ENCODE data around the gene CLIC1.

The CLIC1 gene

GRCh38 chr6:31737991-31738979 lies 2.0 kb upstream of the CLIC1 start:
- peak; percentile 69 for DNase-seq (ENCODE audit: low read depth)

GRCh38 chr6:31737315-31737990 lies 1.1 kb upstream of the CLIC1 start:
- no peak for DNase-seq (ENCODE audit: low read depth)

DNA sequence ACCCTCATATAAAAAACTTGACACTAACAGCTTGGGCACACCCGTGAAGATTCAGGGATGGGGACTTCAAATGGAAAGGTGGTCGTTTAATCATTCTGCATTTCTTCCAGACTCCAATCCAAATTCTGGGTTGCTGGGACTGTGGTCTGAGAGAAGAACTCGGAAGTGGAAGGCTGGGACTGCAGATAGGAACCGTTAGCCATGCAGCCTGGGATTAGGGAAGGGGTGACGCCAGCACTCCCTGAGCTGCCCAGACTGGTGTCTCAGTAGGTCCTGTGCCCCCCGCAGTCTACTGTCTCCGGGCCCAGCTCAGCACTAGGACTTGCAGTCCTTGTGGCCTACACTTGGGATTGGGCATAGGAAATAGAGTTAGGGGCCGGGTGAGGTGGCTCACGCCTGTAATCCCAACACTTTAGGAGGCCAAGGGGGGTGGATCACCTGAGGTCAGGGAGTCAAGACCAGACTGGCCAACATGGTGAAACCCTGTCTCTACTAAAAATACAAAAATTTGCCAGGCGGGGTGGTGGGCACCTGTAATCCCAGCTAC lies 511 bp upstream of the CLIC1 start:
- DNase-seq (ENCODE audit: low read depth): no peak

DNA sequence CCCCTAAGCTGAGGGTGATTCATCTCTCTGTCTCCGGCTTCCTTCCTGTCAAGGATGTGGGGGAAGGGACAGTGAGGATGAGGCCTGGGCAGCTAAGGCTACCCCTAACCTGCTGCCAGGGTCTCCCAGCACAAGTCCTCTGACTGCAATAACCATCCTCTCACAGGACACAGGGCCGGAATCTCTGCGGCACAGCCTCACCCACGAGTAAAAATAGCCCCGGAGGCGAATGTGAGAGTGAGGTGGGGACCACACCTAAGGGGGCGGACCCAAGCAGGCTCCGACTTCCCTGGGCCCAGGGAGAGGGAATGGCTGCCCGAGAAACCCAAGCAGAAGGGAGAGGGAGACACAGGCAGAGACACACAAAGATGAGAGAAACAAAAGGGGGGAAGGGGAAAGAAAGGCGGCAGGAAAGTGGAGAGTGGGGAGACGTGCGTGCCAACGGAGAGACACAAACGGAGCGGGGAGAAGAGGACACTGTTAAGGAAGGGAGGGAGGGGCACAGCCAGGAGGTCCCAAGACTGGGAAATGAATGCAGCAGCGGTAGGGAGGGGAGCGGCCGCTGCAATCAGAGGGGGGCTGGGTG lies 1.4 kb downstream of the CLIC1 start:
- peak; percentile 67 for DNase-seq (ENCODE audit: low read depth)

GRCh38 chr6:31734247-31734820 lies 2.0 kb downstream of the CLIC1 start:
- no peak for DNase-seq (ENCODE audit: low read depth)

GRCh38 chr6:31733734-31734133 lies 2.6 kb downstream of the CLIC1 start:
- DNase-seq (ENCODE audit: low read depth): no peak

- DNase-seq (ENCODE audit: low read depth): no peak
Observed at GRCh38 chr6:31732029-31732428, 4.3 kb downstream of the CLIC1 start.

DNA sequence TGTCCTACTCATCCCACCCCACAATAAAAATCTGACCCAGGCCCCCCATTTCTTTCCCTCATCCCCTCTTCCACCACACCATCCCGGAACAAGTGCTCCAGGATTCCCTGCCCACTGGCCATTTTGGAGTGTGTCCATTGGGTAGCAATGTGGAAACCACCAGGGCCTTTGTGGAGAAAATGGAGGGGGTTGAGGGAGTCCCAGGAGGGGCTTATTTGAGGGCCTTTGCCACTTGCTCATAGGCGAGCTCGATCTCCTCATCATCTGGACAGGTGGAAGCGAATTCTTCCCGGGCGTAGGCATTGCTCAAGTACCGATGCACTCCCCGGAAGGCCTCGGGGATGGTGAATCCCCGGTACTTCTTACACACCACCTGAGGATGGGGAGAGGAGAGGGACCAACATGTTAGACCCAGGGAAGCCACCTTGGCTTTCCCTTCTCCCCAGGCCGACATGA lies 5.7 kb downstream of the CLIC1 start:
- no peak for DNase-seq (ENCODE audit: low read depth)

GRCh38 chr6:31729979-31730630 lies 6.2 kb downstream of the CLIC1 start:
- peak; percentile 52 for DNase-seq (ENCODE audit: low read depth)

DNA sequence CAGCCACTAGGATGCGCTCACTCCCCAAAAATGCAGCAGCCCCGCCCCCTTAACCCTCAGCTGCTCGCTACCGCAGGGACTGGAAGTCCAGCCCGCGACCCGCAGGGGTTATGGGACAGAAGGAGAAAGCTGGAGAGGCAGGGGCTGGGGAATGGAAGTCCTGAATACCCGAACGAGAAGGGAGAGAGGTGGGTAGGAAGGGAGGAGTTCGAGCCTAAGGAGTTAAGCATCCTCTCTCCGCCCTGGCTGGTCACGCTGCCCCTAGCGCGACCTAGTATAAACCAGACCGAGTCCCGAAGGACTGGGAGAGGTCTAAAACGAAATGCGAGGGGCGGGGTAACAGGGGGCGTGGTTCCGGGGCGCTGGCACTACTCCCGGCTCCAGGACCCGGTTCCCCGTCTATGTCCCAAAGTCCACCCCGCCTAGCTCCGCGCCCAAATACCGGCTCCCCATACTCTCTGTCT lies 6.8 kb downstream of the CLIC1 start:
- DNase-seq (ENCODE audit: low read depth): peak; percentile 56

GRCh38 chr6:31728767-31729514 lies 7.4 kb downstream of the CLIC1 start, which contains the start of gene DDAH2:
Gene DDAH2 (minus strand): TSS chr6:31729299. CDS start chr6:31729161, 138 bp downstream.
- no peak for DNase-seq (ENCODE audit: low read depth)

DNA sequence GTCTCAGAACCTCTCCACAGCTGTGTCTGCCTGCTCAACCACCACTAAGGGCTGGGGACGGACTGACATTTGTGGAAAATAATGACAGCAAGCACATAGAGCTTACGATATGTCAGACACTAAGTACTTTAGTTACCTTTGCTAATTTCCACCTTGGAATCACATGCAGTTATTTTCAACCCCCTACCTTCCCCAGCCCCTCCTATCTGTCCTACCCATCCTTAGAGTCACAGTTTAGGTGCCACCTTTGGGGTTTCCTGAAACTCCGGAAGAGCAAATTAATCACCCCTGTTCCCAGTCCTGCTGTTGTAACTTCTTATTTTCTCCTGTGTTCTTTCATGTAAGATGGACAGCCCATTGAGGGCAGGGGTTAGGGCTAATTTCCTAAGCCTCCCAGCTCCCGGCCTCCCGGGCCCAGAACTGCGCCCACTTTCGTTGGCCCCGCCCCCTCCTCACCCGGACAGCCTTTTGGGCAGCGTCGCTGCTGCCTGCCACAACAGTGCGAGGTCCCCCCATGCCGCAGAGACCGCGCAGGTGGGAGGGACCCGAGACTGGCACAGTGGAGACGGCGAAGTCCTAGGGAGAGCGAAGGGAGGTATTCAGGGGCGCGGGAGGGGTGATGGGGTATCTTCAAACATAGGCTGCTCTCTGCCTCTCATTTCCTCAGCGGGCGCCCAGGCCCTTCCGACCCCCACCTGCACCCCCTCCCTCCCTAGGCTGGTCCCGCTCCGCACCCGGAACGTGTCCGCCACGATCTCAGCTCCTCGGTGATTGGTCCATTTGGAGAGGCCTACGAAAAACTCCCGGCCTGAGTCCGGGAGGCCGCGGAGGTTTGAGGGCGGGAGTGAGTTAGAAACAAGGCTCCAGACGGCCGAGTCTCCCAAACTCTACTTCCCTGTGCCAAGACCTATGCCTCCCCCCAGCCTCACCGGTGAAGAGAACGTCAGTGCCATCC lies 8.3 kb downstream of the CLIC1 start:
- no peak for DNase-seq (ENCODE audit: low read depth)

DNA sequence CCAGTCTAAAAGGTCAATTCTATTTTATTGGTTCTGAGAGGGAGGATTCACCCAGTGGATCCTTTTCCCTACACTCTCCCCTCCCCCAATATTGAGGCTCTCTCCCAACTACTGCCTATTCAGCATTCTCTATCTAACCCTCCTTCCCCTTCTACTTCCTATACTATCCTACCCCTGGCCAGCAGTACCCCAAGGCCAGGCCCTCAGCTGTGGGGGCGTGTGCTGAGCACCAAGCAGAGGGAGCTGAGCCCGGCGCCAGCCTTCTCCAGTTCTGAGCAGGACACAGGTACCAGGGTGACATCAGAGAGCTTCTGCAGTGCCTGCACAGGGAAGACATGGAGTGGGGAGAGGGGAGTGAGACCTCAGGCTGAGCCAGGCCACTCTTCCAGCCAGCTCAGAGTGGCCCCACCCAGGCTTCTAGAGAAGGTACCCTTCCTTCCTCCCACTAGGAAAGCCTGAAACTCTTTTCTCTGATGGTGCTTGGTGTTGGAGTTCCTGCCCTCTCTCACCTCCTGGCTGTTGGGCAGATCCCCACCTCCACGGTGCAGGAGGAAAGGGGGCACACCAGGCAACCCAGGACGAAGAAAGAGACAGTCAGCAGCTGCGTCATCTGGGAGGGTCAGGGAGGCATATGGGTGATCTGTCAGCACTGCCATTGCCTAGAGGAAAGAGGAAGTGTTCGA lies 9.2 kb downstream of the CLIC1 start:
- DNase-seq (ENCODE audit: low read depth): no peak

DNA sequence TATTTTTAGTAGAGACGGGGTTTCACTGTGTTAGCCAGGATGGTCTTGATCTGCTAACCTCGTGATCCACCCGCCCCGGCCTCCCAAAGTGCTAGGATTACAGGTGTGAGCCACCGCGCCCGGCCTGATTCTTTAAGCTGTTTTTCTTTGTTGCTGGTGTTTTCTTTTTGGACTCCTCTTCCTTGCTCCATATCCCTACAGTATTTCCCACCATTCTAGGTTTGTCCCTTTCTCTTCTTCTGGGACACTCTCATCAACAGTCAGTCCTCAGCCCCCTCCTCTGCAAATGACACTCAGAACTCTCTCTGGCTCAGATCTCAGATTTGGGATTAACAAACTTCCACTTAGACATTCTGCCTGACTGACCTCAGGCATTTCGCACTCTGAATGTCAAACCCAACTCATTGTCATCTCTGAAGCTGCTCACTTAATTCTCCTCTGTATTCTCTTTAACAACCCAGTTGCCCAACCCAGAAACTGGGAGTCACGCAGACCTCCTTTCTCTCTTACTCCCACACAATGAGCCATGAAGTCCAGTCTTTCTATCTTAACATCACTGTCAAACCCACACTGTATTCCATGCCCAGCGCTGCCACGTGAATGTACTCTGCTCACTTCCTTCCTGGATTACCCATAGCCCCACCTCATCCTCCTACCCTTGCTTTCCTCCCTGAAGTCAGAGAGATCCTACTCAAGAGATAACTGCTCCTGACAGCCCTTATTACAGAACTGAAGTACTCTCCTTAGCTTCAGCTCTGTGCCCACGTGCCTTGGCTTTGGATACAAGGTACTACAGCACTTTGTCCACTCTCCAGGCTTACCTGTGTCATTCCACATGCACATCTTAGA lies 10.6 kb downstream of the CLIC1 start:
- no peak for DNase-seq (ENCODE audit: low read depth)

DNA sequence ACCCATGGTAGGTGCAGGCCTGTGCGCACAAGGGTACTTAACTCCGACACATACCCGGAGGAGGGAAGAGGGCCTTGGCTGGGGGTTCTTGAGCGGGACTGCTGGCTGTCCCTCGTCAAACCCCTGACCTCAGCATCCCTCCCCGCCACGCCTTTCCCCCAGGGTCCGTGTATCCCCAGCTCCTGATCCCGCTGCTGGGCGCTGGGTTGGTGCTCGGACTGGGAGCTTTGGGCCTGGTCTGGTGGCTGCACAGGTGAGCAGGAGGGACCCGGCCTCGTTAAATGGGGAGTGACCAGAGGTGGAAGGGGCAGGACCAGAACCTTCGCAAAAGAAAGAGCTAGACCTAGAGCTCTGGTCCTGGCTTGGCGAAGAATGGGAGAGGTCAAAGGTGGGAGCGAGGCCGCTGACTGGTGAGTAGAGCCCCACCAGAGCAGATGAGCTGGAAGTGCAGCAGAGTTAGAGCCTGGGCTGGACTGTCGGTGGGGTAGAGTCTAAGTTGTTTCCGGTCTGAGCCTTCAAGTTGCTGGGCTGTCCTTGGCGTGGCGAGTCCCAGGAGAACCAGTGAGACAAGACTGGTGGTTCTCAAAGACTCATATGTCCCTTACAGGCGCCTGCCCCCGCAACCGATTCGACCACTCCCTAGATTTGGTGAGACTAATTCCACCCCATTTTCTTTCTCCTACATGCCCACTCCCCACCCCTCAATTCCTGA lies 12.2 kb downstream of the CLIC1 start:
- DNase-seq (ENCODE audit: low read depth): no peak

- DNase-seq (ENCODE audit: low read depth): no peak
Observed at GRCh38 chr6:31723245-31723979, 12.9 kb downstream of the CLIC1 start, which contains the start of gene MPIG6B. Gene MPIG6B (plus strand): TSS chr6:31723373. CDS start chr6:31723384, 11 bp downstream.

All from T-helper 22 cell (primary cell).